Measurements from ENCODE around the gene KIDINS220.

Gene KIDINS220

DNA sequence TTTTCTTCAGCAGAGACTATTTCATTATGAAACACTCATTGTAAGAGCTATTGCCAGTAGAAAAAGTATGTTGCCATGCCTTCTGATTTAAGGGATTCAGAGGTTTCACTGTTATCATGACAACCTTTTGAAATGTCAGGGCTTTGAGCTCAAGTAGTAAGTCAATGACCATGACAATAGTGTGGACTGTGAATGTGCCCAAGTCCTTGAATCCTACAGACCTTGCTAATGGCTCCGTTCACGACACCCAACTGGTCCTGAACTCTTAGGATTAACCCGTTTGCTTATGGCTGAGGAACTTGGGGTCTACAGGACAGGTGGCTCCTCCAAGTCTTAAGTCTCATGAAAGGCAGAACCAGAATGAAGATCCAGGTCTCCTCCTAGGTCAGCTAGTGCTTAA is 17.6 kb upstream of the KIDINS220 start:
- DNase-seq (ENCODE audit: low read depth), result no peak
- TF ChIP-seq, protein P1, sequence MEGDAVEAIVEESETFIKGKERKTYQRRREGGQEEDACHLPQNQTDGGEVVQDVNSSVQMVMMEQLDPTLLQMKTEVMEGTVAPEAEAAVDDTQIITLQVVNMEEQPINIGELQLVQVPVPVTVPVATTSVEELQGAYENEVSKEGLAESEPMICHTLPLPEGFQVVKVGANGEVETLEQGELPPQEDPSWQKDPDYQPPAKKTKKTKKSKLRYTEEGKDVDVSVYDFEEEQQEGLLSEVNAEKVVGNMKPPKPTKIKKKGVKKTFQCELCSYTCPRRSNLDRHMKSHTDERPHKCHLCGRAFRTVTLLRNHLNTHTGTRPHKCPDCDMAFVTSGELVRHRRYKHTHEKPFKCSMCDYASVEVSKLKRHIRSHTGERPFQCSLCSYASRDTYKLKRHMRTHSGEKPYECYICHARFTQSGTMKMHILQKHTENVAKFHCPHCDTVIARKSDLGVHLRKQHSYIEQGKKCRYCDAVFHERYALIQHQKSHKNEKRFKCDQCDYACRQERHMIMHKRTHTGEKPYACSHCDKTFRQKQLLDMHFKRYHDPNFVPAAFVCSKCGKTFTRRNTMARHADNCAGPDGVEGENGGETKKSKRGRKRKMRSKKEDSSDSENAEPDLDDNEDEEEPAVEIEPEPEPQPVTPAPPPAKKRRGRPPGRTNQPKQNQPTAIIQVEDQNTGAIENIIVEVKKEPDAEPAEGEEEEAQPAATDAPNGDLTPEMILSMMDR (IDR thresholded peaks at IDR 0.05; ENCODE audit: insufficient read depth, low read depth, low read length, missing control alignments), result no peak
- no peak overlapping the region for H3K4me3 ChIP-seq (ENCODE audit: low read depth, low read length)

DNA sequence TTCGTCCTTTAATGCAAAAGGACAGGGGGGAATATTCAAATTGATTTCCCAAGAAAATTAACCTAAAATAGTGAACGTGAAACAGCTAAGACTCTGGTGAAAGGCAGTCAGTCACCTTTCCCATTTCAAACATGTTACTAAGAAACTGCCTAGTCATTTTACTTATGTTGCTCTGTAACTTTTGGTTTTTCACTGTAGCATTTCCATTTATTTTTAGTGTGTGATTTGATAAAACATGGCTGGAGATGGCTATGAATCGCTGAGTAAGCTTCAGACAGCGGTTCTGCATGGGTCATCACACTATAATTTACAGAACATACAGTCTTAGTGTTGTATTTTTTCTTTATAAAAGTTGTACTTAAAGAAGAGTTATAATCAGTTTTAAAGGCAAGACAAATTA is 16.0 kb upstream of the KIDINS220 start:
- TF ChIP-seq, protein P1 (IDR thresholded peaks at IDR 0.05; ENCODE audit: insufficient read depth, low read depth, low read length, missing control alignments), result no peak
- no peak overlapping the region for H3K4me3 ChIP-seq (ENCODE audit: low read depth, low read length)
- no peak for DNase-seq (ENCODE audit: low read depth)

DNA sequence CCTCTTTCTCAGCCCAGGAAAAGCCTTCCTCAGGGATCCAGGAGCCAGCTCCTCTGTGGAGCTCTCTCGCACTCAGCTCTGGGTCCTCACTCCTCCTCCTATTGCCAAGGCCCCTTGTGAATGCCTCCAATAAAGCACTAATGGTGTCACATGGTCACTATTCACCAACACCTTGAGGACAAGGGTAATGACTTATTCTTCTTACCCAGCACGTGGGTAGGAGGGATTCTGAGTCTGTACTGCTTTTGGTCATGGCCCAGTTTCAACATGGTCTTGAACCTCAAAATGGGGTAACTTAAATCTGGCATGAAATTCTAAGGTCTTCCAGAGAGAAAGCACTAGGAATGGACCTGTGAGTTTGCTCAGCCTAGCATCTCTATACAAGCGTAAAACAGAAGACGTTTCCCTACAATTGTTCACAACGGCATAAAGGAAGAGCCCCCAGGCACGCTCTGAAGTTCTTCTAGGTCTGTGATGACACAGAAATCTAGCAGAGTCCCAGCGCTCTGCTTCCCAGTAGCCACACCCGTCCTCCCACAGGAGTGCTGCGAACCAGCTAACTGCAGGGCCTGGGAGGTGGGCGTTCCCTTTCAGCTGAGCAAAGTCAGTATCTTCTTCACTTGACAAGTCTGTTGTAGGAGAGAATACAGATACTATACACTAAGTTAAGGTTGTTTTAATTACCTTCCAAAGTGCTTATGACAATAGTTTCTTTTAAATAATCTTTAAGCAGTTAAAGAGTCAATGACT is 14.6 kb upstream of the KIDINS220 start:
- no peak for DNase-seq (ENCODE audit: low read depth)
- TF ChIP-seq, protein P1 (IDR thresholded peaks at IDR 0.05; ENCODE audit: insufficient read depth, low read depth, low read length, missing control alignments), result no peak
- no peak overlapping the region for H3K4me3 ChIP-seq (ENCODE audit: low read depth, low read length)

DNA sequence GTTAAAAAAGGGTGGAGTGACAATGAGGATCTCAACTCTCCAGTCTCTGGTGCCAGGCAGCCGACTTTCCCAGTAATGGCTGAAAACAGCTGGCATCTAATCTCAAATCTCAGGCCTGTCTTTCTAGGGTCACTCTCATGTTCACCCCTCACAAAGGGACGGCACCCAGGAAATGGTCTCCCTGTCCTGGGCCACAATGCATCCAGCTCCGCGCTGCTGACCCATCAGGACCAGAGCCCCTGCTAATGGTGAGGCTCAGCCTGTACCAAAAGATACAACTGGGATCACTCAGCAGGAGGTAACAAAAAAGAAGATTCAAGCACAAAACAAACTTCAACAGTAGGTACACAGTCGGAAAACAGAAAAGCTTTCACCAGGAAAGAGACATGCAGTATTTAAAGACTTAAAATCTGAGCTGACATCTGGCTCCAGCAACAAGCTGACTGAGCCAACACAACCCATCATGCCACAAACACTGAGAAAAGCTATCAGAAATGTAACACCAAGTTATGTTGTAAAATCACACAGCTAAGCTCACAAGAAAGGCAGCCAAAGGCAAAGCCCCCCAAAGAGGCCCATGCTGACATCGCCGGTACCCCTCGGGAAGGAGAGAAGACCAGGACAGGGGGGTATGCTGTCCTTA is 13.6 kb upstream of the KIDINS220 start:
- no peak overlapping the region for H3K4me3 ChIP-seq (ENCODE audit: low read depth, low read length)
- DNase-seq (ENCODE audit: low read depth), result no peak
- TF ChIP-seq, protein P1 (IDR thresholded peaks at IDR 0.05; ENCODE audit: insufficient read depth, low read depth, low read length, missing control alignments), result no peak

DNA sequence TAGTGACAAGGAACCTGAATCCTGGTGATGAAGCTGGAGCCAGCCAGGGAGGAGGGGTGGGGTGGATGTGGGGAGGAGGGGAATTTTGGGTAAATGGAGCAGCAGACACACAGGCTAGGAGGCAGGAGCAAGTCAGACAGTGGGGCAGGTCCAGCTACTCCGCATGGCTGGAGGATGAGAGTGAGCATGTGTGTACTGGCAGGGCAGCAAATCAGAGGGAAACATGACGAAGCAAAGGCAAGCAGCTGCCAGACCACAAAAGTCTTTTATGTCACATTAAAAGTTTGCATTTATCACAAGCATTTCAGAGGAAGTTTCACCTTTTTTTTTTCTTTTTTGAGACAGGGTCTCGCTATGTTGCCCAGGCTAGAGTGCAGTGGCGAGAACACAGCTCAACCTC is 11.9 kb upstream of the KIDINS220 start:
- DNase-seq (ENCODE audit: low read depth), result no peak
- no peak overlapping the region for H3K4me3 ChIP-seq (ENCODE audit: low read depth, low read length)
- TF ChIP-seq, protein P1 (IDR thresholded peaks at IDR 0.05; ENCODE audit: insufficient read depth, low read depth, low read length, missing control alignments), result no peak

DNA sequence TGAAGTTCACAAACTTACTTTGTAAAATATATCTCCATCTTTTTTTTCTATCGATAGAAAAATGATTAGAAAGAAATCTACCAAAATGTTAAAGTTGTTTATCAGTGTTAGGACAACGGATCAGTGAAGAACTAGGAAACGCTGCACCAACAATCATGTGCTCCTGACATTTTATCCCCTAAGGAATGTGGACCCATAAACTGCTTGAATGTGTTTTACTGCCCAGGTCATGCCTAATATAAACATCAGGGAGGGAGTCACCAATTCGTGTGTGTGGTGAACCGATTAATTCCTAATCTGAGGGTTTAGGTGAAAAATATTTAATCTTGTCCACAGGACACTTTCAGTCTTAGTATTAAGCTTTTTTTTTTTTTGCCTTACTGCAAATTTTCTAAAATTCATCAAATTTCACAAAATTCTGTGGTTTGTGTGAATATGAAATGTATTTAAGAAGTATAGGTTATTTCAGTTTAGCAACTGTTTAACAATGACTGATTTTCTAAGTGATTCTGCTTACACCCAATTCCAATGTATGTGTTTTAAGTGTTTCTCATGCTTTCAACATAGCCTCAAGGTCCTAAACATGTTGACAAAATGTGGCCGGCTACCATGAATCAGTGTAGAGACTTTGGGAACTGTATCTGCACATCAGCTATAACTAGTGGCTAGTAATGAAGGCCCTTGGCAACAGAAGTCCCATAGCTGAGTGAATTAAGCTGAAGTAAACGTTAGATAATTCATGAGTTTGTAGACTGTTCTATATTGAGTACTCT is 11.1 kb upstream of the KIDINS220 start:
- H3K4me3 ChIP-seq (ENCODE audit: low read depth, low read length), result no peak overlapping the region
- DNase-seq (ENCODE audit: low read depth), result no peak
- TF ChIP-seq, protein P1 (IDR thresholded peaks at IDR 0.05; ENCODE audit: insufficient read depth, low read depth, low read length, missing control alignments), result no peak

All from GM12865 (cell line).